K562 (cell line): ENCODE measurements around the gene FXYD1. TPM values are rescaled to one million over a fixed set of nuclear protein-coding genes. Genes with fewer than 3 reads are reported as not detected.

Experiments
- BHLHE40 ChIP-seq: IDR thresholded peaks from 2 replicates; pipeline ENCODE4 v1.6.1; 2011; ENCODE audit warnings: low read length, improper control_type of control experiment
- CSDE1 ChIP-seq, 2 experiments: fragments of 450-650 bp; IDR thresholded peaks; 2 replicates each; pipeline ENCODE4 v1.6.1; 2016; ENCODE audit warnings: mild to moderate bottlenecking in 1 of 2
- CTBP1 ChIP-seq: fragments of 450-650 bp; IDR thresholded peaks from 2 replicates; pipeline ENCODE4 v1.6.1; 2016; ENCODE audit warnings: borderline replicate concordance
- HDAC1 ChIP-seq, 2 experiments: fragments of 450-650 bp; IDR thresholded peaks; 2 replicates each; pipeline ENCODE4 v1.6.1; 2016 to 2017; ENCODE audit warnings: inconsistent platforms in 1 of 2, mild to moderate bottlenecking in 1 of 2, moderate library complexity in 1 of 2
- MAZ ChIP-seq, 2 experiments: fragments of 450-650 bp in 1 of 2; sonication (generic) in 1 of 2; formaldehyde crosslinking; IDR thresholded peaks in 1 of 2; conservative IDR thresholded peaks in 1 of 2; 2 replicates each; pipeline versions ENCODE4 v1.4.0 to v1.5.0; 2020; ENCODE audit warnings: mild to moderate bottlenecking in 1 of 2, missing genetic modification reagents in 1 of 2
- POLR2G ChIP-seq: fragments of 200-400 bp; formaldehyde crosslinking; IDR thresholded peaks from 2 replicates; pipeline ENCODE4 v1.6.1; 2017; ENCODE audit warnings: low read depth, mild to moderate bottlenecking, antibody characterized with exemption, low read length, moderate library complexity
- RBBP5 ChIP-seq: fragments of 200-600 bp; sonication (generic); IDR thresholded peaks from 2 replicates; pipeline ENCODE4 v1.6.1; 2012; ENCODE audit warnings: borderline replicate concordance, mild to moderate bottlenecking, low read length, control low read depth, inconsistent platforms; ENCODE audit not compliant: insufficient read depth, poor library complexity, severe bottlenecking
- ZBTB7A ChIP-seq: IDR thresholded peaks from 2 replicates; pipeline ENCODE4 v1.6.1; 2011; ENCODE audit warnings: low read depth, mild to moderate bottlenecking, low read length, moderate library complexity, borderline replicate concordance; ENCODE audit not compliant: control insufficient read depth
- ZNF79 ChIP-seq: fragments of 250-450 bp; sonication (Bioruptor Pico); IDR thresholded peaks from 2 replicates; pipeline ENCODE4 v1.4.0; 2020; ENCODE audit warnings: low read depth, mild to moderate bottlenecking, moderate library complexity
- polyA plus RNA-seq, 8 experiments: library from polyadenylated mRNA; depleted of rRNA in 4 of 8; stranded (reverse) in 5 of 8; unstranded in 3 of 8; fragments of >200 nt; fragmentation: Nextera tagmentation in 2 of 8; fragmentation: Illumina TruSeq in 1 of 8; extraction: Ambion mirVana in 2 of 8; extraction: Trizol in 1 of 8; gene quantifications; 2 replicates each; pipeline versions ENCODE4 v1.2.1 to v1.2.3, GENCODE V29; 2011 to 2014; ENCODE audit warnings: inconsistent platforms in 1 of 8, missing spikeins in 1 of 8
- total RNA-seq, 7 experiments: library from RNA; depleted of rRNA in 6 of 7; stranded (reverse); fragments of >200 nt in 6 of 7; fragmentation: Illumina TruSeq in 2 of 7; extraction: Trizol in 2 of 7; gene quantifications; 2 replicates each; pipeline versions ENCODE4 v1.2.1 to v1.2.3, GENCODE V29; 2011 to 2021; ENCODE audit warnings: low replicate concordance in 1 of 7
- TF ChIP-seq, protein P1 (sequence below): fragments of 450-650 bp; formaldehyde crosslinking; conservative IDR thresholded peaks from 2 replicates; pipeline ENCODE4 v1.4.0; 2022; ENCODE audit warnings: mild to moderate bottlenecking, missing genetic modification characterization
- TF ChIP-seq, protein P2 (sequence below), 2 experiments: IDR thresholded peaks; 2 replicates each; pipeline ENCODE4 v1.6.1; 2011; ENCODE audit warnings: borderline replicate concordance in 1 of 2, control low read depth in 1 of 2, low read depth in 1 of 2, low read length in 1 of 2, mild to moderate bottlenecking in 1 of 2, mixed read lengths in 1 of 2, moderate library complexity in 1 of 2; ENCODE audit not compliant: insufficient read depth in 1 of 2, insufficient read length in 1 of 2, poor library complexity in 1 of 2, severe bottlenecking in 1 of 2; ENCODE audit errors: extremely low read depth in 1 of 2

FXYD1 gene
- total and polyA plus RNA-seq, 9 of the 15 experiments (the other 6 are each of a cell fraction or from before 2014, with no cell fraction given), result 0.40 to 3.2 (median 1.8) TPM; not detected in 3

DNA sequence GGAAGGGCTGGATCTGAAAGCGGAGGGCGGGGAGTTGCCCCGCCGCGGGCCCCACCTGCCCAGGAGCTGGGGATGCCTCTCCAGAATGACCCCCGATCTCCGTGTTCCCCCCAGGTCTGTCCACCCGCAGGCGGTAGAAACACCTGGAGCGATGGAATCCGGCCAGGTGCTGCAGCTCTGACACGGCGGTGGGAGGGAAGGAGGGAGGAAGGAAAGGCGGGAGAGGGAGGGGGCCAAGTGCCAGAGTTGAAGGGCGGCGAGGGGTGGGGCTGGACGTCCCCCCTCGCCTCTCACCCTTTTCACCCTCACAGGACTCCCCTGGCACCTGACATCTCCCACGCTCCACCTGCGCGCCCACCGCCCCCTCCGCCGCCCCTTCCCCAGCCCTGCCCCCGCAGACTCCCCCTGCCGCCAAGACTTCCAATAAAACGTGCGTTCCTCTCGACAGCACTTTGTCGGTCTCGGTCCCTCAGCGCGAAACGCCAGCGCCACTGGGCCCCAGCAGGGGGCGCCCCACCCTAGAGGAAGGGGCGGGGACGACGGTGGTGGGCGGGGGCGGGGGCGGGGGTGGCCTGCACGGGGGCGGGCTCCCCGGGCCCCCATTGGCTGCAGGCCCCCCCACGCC is 4.1 kb downstream of the FXYD1 start (continued):
- 0 out of 2 replicates have a peak, but pooled peaks have one; percentile 35 for TF ChIP-seq BHLHE40
- peak; percentile 39 for TF ChIP-seq RBBP5
- peak in 1 of 2 experiments; percentile 65; a peak in 1 of 4 replicates for TF ChIP-seq MAZ (CRISPR knock-in tag; conservative IDR thresholded peaks at IDR 0.05 in 1 of 2, IDR thresholded peaks at IDR 0.05 in 1 of 2)
- TF ChIP-seq CTBP1, result no peak
- peak in 1 of 2 experiments; percentile 8; a peak in 1 of 4 replicates for TF ChIP-seq HDAC1 (IDR thresholded peaks at IDR 0.05)
- TF ChIP-seq ZBTB7A, result peak; percentile 81
- no peak for TF ChIP-seq CSDE1 (IDR thresholded peaks at IDR 0.05)
- TF ChIP-seq, protein P1, sequence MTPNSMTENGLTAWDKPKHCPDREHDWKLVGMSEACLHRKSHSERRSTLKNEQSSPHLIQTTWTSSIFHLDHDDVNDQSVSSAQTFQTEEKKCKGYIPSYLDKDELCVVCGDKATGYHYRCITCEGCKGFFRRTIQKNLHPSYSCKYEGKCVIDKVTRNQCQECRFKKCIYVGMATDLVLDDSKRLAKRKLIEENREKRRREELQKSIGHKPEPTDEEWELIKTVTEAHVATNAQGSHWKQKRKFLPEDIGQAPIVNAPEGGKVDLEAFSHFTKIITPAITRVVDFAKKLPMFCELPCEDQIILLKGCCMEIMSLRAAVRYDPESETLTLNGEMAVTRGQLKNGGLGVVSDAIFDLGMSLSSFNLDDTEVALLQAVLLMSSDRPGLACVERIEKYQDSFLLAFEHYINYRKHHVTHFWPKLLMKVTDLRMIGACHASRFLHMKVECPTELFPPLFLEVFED, result no peak
- TF ChIP-seq ZNF79 (CRISPR knock-in tag), result no peak
- TF ChIP-seq, protein P2, sequence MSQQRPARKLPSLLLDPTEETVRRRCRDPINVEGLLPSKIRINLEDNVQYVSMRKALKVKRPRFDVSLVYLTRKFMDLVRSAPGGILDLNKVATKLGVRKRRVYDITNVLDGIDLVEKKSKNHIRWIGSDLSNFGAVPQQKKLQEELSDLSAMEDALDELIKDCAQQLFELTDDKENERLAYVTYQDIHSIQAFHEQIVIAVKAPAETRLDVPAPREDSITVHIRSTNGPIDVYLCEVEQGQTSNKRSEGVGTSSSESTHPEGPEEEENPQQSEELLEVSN (IDR thresholded peaks at IDR 0.05; ENCODE audit: borderline replicate concordance in 1 of 2, extremely low read depth in 1 of 2, insufficient read depth in 1 of 2, insufficient read length in 1 of 2, low read depth in 1 of 2, low read length in 1 of 2, poor library complexity in 1 of 2, severe bottlenecking in 1 of 2), result peak in 1 of 2 experiments; percentile 67
- 0 out of 2 replicates have a peak, but pooled peaks have one; percentile 48 for TF ChIP-seq POLR2G
